Endothelial cell of umbilical vein (primary cell): ENCODE data around the gene STX5. TPM values are rescaled to one million over a fixed set of nuclear protein-coding genes. Genes with fewer than 3 reads are reported as not detected.

Source experiments
- BruUV-seq: library from RNA; stranded (reverse); fragments of 400-500 nt; replicated peaks from 2 replicates; lab custom pipeline; 2021; lab: Mats Ljungman, UMichigan
- CTCF ChIA-PET: fragments of 300-600, 350-600 bp; sonication (Branson Sonifier 250); formaldehyde crosslinking; loops from one replicate; lab custom pipeline; 2021; ENCODE audit warnings: antibody characterized with exemption, inconsistent platforms; lab: Charles Lee
- POLR2A ChIA-PET: fragments of 300-600, 350-600 bp; sonication (Branson Sonifier 250); formaldehyde crosslinking; loops from one replicate; lab custom pipeline; 2021; ENCODE audit warnings: antibody characterized with exemption, inconsistent platforms; lab: Charles Lee
- DNase-seq: peaks from one replicate; pipeline ENCODE4 v3.0.0-alpha.2; 2011; ENCODE audit warnings: low read depth, low spot score
- FAIRE-seq: peaks from 2 replicates; lab custom pipeline; 2011; peaks lifted over from hg19 to GRCh38; lab: Jason Lieb, UNC
- H2AFZ ChIP-seq: 2 replicates; pipeline ENCODE4 v1.6.0; 2012; ENCODE audit warnings: low read depth, low read length, control low read depth, inconsistent platforms
- H3K27ac ChIP-seq: 2 replicates; pipeline ENCODE4 v1.5.1; 2011; ENCODE audit warnings: low read depth, mild to moderate bottlenecking, control low read depth, low read length, moderate library complexity; ENCODE audit not compliant: insufficient read depth
- H3K27me3 ChIP-seq, 2 experiments: 2 replicates each; pipeline versions ENCODE4 v1.6.0 to v1.6.1; 2011; ENCODE audit warnings: low read length in 2 of 2, mixed read lengths in 1 of 2; ENCODE audit not compliant: control insufficient read depth in 2 of 2, insufficient read depth in 2 of 2
- H3K36me3 ChIP-seq, 2 experiments: 2 replicates in 1 of 2; 3 replicates in 1 of 2; pipeline ENCODE4 v1.5.1; 2011; ENCODE audit warnings: low read length in 2 of 2, mild to moderate bottlenecking in 1 of 2, moderate library complexity in 1 of 2; ENCODE audit not compliant: control insufficient read depth in 2 of 2, insufficient read depth in 2 of 2; ENCODE audit errors: extremely low read depth in 1 of 2
- H3K4me1 ChIP-seq: 3 replicates; pipeline ENCODE4 v1.5.1; 2011; ENCODE audit warnings: mild to moderate bottlenecking, low read length; ENCODE audit not compliant: control insufficient read depth, insufficient read depth; ENCODE audit errors: extremely low read depth
- H3K4me2 ChIP-seq: 2 replicates; pipeline ENCODE4 v1.6.1; 2011; ENCODE audit warnings: low read length, control low read depth, mixed read lengths; ENCODE audit not compliant: insufficient read depth
- H3K4me3 ChIP-seq, 3 experiments: fragments of 200-600 bp in 1 of 3; sonication (generic), shearing (Covaris generic) in 1 of 3; replicated peaks in 1 of 3; 2 replicates each; pipeline ENCODE4 v1.5.1; 2011 to 2016; ENCODE audit warnings: control low read depth in 3 of 3, low read length in 3 of 3, mild to moderate bottlenecking in 2 of 3, inconsistent platforms in 1 of 3, low read depth in 1 of 3, moderate library complexity in 1 of 3; ENCODE audit not compliant: insufficient read depth in 1 of 3
- H3K79me2 ChIP-seq: 2 replicates; pipeline ENCODE4 v1.6.0; 2012; ENCODE audit warnings: low read length, inconsistent platforms; ENCODE audit not compliant: control insufficient read depth, insufficient read depth
- H3K9ac ChIP-seq: replicated peaks from 2 replicates; pipeline ENCODE3; 2011; ENCODE audit warnings: low read length, control low read depth; ENCODE audit not compliant: insufficient read depth; ENCODE audit errors: extremely low read depth
- H3K9me1 ChIP-seq: replicated peaks from 3 replicates; pipeline ENCODE4 v1.6.0; 2011; ENCODE audit warnings: mild to moderate bottlenecking, low read length; ENCODE audit not compliant: control insufficient read depth, insufficient read depth; ENCODE audit errors: extremely low read depth
- H3K9me3 ChIP-seq: replicated peaks from 2 replicates; pipeline ENCODE4 v1.5.1; 2012; ENCODE audit warnings: low read length, inconsistent platforms; ENCODE audit not compliant: control insufficient read depth, insufficient read depth
- H4K20me1 ChIP-seq: replicated peaks from 2 replicates; pipeline ENCODE3; 2011; ENCODE audit warnings: mild to moderate bottlenecking, low read length; ENCODE audit not compliant: control insufficient read depth, insufficient read depth; ENCODE audit errors: extremely low read depth
- CTCF ChIP-seq, 2 donors: IDR thresholded peaks; 1 replicate in 1 of 2; 2 replicates in 1 of 2; pipeline ENCODE4 v1.5.1; 2011; ENCODE audit warnings: low read length in 2 of 2, mild to moderate bottlenecking in 2 of 2, moderate library complexity in 2 of 2, control low read depth in 1 of 2, inconsistent platforms in 1 of 2, low read depth in 1 of 2; ENCODE audit not compliant: insufficient read depth in 1 of 2; ENCODE audit errors: extremely low read depth in 1 of 2
- EZH2 ChIP-seq: IDR thresholded peaks from 2 replicates; pipeline ENCODE4 v1.6.1; 2012; ENCODE audit warnings: borderline replicate concordance, low read depth, mild to moderate bottlenecking, moderate library complexity, low read length, inconsistent platforms; ENCODE audit not compliant: severe bottlenecking
- FOS ChIP-seq: IDR thresholded peaks from 2 replicates; pipeline ENCODE4 v1.6.1; 2011; ENCODE audit warnings: mild to moderate bottlenecking, low read length, moderate library complexity, borderline replicate concordance; ENCODE audit not compliant: insufficient read depth
- GATA2 ChIP-seq: IDR thresholded peaks from 2 replicates; pipeline ENCODE4 v1.7.0; 2011; ENCODE audit warnings: low read depth, mild to moderate bottlenecking, moderate library complexity, mixed read lengths, low read length; ENCODE audit not compliant: insufficient read length, insufficient read depth
- JUN ChIP-seq: IDR thresholded peaks from 2 replicates; pipeline ENCODE4 v1.6.1; 2011; ENCODE audit warnings: borderline replicate concordance, low read depth; ENCODE audit not compliant: insufficient read length, insufficient read depth
- MAX ChIP-seq: IDR thresholded peaks from 2 replicates; pipeline ENCODE4 v1.6.1; 2011; ENCODE audit not compliant: insufficient read depth, insufficient read length
- MYC ChIP-seq: IDR thresholded peaks from one replicate; pipeline ENCODE4 v1.6.1; 2011; ENCODE audit warnings: mild to moderate bottlenecking, low read depth, low read length
- POLR2A ChIP-seq: IDR thresholded peaks from 2 replicates; pipeline ENCODE4 v1.6.1; 2012; ENCODE audit warnings: low read depth, mild to moderate bottlenecking, control low read depth, low read length
- POLR2AphosphoS5 ChIP-seq: IDR thresholded peaks from 2 replicates; pipeline ENCODE4 v1.6.1; 2012; ENCODE audit warnings: low read depth, mild to moderate bottlenecking, control low read depth, low read length, moderate library complexity; ENCODE audit not compliant: insufficient read depth
- dilution Hi-C: fragments of 300-500 bp; cut with MboI; formaldehyde crosslinking; loops from one replicate; pipeline ENCODE4 v1.15.0; 2019; ENCODE audit warnings: low sequenced_read_pairs; ENCODE audit not compliant: extremely low pct_ligation_motif_present
- intact Hi-C: fragments of 100-400 bp; cut with micrococcal nuclease; formaldehyde crosslinking; loops from one replicate; pipeline ENCODE4 v1.10.0; 2022
- polyA plus RNA-seq, 4 experiments: library from polyadenylated mRNA; depleted of rRNA in 3 of 4; stranded (reverse) in 3 of 4; unstranded in 1 of 4; fragments of >200 nt; gene quantifications; 2 replicates each; pipeline versions ENCODE4 v1.2.1 to v1.2.3, GENCODE V29; 2011 to 2012; ENCODE audit warnings: missing spikeins in 1 of 4
- total RNA-seq: library from RNA; stranded (reverse); gene quantifications from 2 replicates; pipeline ENCODE4 v1.2.3, GENCODE V29; 2021

The STX5 gene
- total and polyA plus RNA-seq, 2 donors (not counting 3 experiments of a cell fraction or from before 2014, with no cell fraction given): 41.3 to 46.4 TPM

GRCh38 chr11:62816557-62816956 lies 15.3 kb downstream of the STX5 start:
- Histone ChIP-seq H3K36me3 (peaks cover 6 to 11% of the 10 kb centered on the region in 2 experiments), H3K9me1 (no peaks in the 10 kb centered on the region), H3K27me3 (no peaks in the 10 kb centered on the region), H3K4me2 (no peak overlapping the region), H3K79me2 (no peaks in the 10 kb centered on the region), H3K9ac (no peak overlapping the region), H4K20me1 (no peaks in the 10 kb centered on the region), H2AFZ (no peak overlapping the region), H3K27ac (no peak overlapping the region), H3K9me3 (no peaks in the 10 kb centered on the region), H3K4me1 (no peaks in the 10 kb centered on the region), H3K4me3 (no peak overlapping the region)
- DNase-seq: no peak
- CTCF ChIA-PET: interaction anchor here (0.8 to 1.8 kb wide), 3 partner anchors 8 to 45 kb away, joined by 3 to 10 read pairs (median 3); no protein-coding TSS in a partner anchor
- no TSS peak for BruUV-seq
- POLR2A ChIA-PET: interaction anchor here (0.6 to 1.5 kb wide), 6 partner anchors 9 to 34 kb away, joined by 3 to 9 read pairs (median 4); partner anchors contain the start of gene STX5
- intact Hi-C loops: no loop called here
- no peak for TF ChIP-seq POLR2A
- no peak for TF ChIP-seq JUN
- dilution Hi-C loops: no loop called here
- no peak for FAIRE-seq

GRCh38 chr11:62811659-62812058 lies 20.2 kb downstream of the STX5 start:
- dilution Hi-C loops: no loop called here
- H4K20me1 ChIP-seq: no peaks in the 10 kb centered on the region
- no peak overlapping the region for H2AFZ ChIP-seq
- H3K36me3 ChIP-seq: peaks cover under 1 to 6% of the 10 kb centered on the region in 2 experiments
- no TSS peak for BruUV-seq
- POLR2A ChIA-PET: no interaction called here
- H3K4me2 ChIP-seq: no peak overlapping the region
- peaks cover 7% of the 10 kb centered on the region for H3K4me1 ChIP-seq
- DNase-seq (no peak), FAIRE-seq (no peak)
- no peaks in the 10 kb centered on the region for H3K79me2 ChIP-seq
- no peaks in the 10 kb centered on the region for H3K27me3 ChIP-seq
- no peak overlapping the region for H3K27ac ChIP-seq
- no peaks in the 10 kb centered on the region for H3K9me3 ChIP-seq
- CTCF ChIA-PET: interaction anchor here (1.2 to 1.3 kb wide), 3 partner anchors 11 to 25 kb away, joined by 3 to 5 read pairs (median 3); no protein-coding TSS in a partner anchor
- intact Hi-C loops: no loop called here
- no peak overlapping the region for H3K9ac ChIP-seq
- no peak for TF ChIP-seq POLR2A
- no peak for TF ChIP-seq CTCF (IDR thresholded peaks at IDR 0.05; ENCODE audit: extremely low read depth in 1 of 2, insufficient read depth in 1 of 2, low read depth in 1 of 2, low read length in 2 of 2)
- TF ChIP-seq MAX: no peak
- no peak for TF ChIP-seq EZH2
- TF ChIP-seq GATA2: no peak
- TF ChIP-seq JUN: no peak
- no peak for TF ChIP-seq MYC
- no peak for TF ChIP-seq FOS
- TF ChIP-seq POLR2AphosphoS5: no peak
- no peaks in the 10 kb centered on the region for H3K9me1 ChIP-seq
- H3K4me3 ChIP-seq: no peak overlapping the region
